OCI-LY7 (cell line): ENCODE data around the gene TBXA2R. TPM values are rescaled to one million over a fixed set of nuclear protein-coding genes. Genes with fewer than 3 reads are reported as not detected.

ENCODE experiments used
- BruUV-seq: library from RNA; stranded (reverse); fragments of 400-500 nt; replicated peaks from 2 replicates; lab custom pipeline; 2021; lab: Mats Ljungman, UMichigan
- CTCF ChIA-PET: fragments of 300-600 bp; sonication (Branson Sonifier 250); formaldehyde crosslinking; loops from one replicate; lab custom pipeline; 2022; ENCODE audit warnings: antibody characterized with exemption; ENCODE audit not compliant: unreplicated experiment; lab: Charles Lee
- POLR2A ChIA-PET: fragments of 300-600 bp; sonication (Branson Sonifier 250); formaldehyde crosslinking; loops from one replicate; lab custom pipeline; 2022; ENCODE audit warnings: antibody characterized with exemption; lab: Charles Lee
- DNase-seq: peaks from one replicate; pipeline ENCODE4 v3.0.0-alpha.2; 2015; ENCODE audit warnings: low spot score
- H2AFZ ChIP-seq: fragments of 200-600 bp; sonication (generic), shearing (Covaris generic); 2 replicates; pipeline ENCODE4 v1.6.1; 2014; ENCODE audit warnings: mild to moderate bottlenecking, antibody characterized with exemption, low read length, moderate library complexity
- H3K27ac ChIP-seq: fragments of 200-600 bp; sonication (generic); 2 replicates; pipeline ENCODE4 v1.5.1; 2014; ENCODE audit warnings: mixed run types, low read depth, mild to moderate bottlenecking, moderate library complexity, low read length, inconsistent platforms; ENCODE audit not compliant: poor library complexity, severe bottlenecking
- H3K36me3 ChIP-seq: fragments of 200-600 bp; sonication (generic); 2 replicates; pipeline ENCODE4 v1.6.1; 2014; ENCODE audit warnings: mild to moderate bottlenecking, antibody characterized with exemption, low read length, moderate library complexity, mixed read lengths; ENCODE audit not compliant: insufficient read depth
- H3K4me1 ChIP-seq: fragments of 200-600 bp; sonication (generic); 2 replicates; pipeline ENCODE4 v1.5.1; 2014; ENCODE audit warnings: mild to moderate bottlenecking, low read length; ENCODE audit not compliant: insufficient read depth, poor library complexity, severe bottlenecking
- H3K4me2 ChIP-seq: fragments of 200-600 bp; sonication (generic); 2 replicates; pipeline ENCODE4 v1.6.1; 2014; ENCODE audit warnings: mild to moderate bottlenecking, low read length
- H3K4me3 ChIP-seq: fragments of 200-600 bp; sonication (generic); 2 replicates; pipeline ENCODE4 v1.5.1; 2014; ENCODE audit warnings: mild to moderate bottlenecking, low read depth, low read length; ENCODE audit not compliant: poor library complexity, severe bottlenecking
- H3K79me2 ChIP-seq: fragments of 200-600 bp; sonication (generic); 2 replicates; pipeline ENCODE4 v1.6.1; 2016; ENCODE audit warnings: low read depth, mild to moderate bottlenecking, low read length, moderate library complexity, mixed read lengths; ENCODE audit not compliant: insufficient read depth
- H3K9me2 ChIP-seq: fragments of 200-600 bp; sonication (generic); 2 replicates; pipeline ENCODE4 v1.6.1; 2016; ENCODE audit warnings: mild to moderate bottlenecking, low read length, mixed read lengths; ENCODE audit not compliant: insufficient read depth
- H3K9me3 ChIP-seq: fragments of 200-600 bp; sonication (generic); 2 replicates; pipeline ENCODE4 v1.6.1; 2014; ENCODE audit warnings: mild to moderate bottlenecking, mixed run types, low read length, mixed read lengths
- H4K20me1 ChIP-seq: fragments of 200-600 bp; sonication (generic); 2 replicates; pipeline ENCODE4 v1.6.1; 2014; ENCODE audit warnings: mild to moderate bottlenecking, antibody characterized with exemption, low read length, moderate library complexity, mixed read lengths; ENCODE audit not compliant: insufficient read depth
- EZH2phosphoT487 ChIP-seq: fragments of 200-600 bp; sonication (generic); IDR thresholded peaks from 2 replicates; pipeline ENCODE4 v1.6.1; 2018; ENCODE audit warnings: low read depth, borderline replicate concordance, mild to moderate bottlenecking, mixed run types, antibody characterized with exemption, low read length, moderate library complexity, mixed read lengths
- intact Hi-C: fragments of 100-400 bp; cut with micrococcal nuclease; formaldehyde crosslinking; loops from one replicate; pipeline ENCODE4 v1.10.0; 2022; ENCODE audit not compliant: unreplicated experiment
- total RNA-seq, 2 experiments: library from RNA; depleted of rRNA in 1 of 2; stranded (reverse); fragments of >200 nt in 1 of 2; shearing (Covaris generic) in 1 of 2; gene quantifications; 2 replicates each; pipeline ENCODE4 v1.2.3, GENCODE V29; 2014 to 2022
- TF ChIP-seq, protein P1 (sequence below): fragments of 200-600 bp; sonication (generic); conservative IDR thresholded peaks from 2 replicates; pipeline ENCODE4 v1.5.1; 2014; ENCODE audit warnings: mild to moderate bottlenecking, antibody characterized with exemption, low read length, moderate library complexity, mixed read lengths

The TBXA2R gene
- total RNA-seq, 2 experiments from 2014 or later = not detected

DNA sequence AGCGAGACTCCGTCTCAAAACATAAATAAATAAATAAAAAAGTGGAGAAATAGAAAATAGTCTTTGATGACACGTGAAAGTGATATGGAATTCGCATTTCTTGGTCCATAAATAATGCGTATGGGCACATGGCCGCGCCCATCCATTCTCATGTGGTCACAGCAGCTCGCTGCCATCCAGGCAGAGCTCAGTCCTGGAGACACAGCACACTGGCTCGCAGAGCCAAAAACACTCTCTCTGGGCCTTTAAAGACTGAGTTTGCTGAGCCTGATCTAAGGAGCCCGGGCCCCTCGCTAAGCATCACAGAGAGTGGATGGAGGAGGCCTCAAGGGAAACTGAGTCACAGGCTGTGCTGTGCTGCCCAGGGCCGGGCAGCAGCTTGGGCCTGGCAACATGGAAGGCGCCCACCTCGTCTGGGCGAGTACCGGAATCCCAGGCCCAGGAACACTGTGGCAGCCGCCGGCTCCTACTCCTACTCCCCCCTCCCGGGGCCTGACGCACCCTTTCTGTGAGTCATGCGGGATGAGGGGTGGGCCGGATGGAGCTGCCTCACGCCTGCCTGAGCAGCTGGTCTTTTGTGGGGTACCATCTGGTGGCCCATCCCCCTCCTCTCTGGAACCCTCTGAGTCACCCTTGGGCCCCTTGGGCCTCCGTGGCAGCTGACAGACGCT is 48.9 kb upstream of the TBXA2R start:
- Histone ChIP-seq H3K4me1 (no peaks in the 10 kb centered on the region), H3K4me3 (no peak overlapping the region), H3K27ac (no peak overlapping the region), H3K9me2 (no peaks in the 10 kb centered on the region), H3K9me3 (no peaks in the 10 kb centered on the region), H3K36me3 (peaks cover 8% of the 10 kb centered on the region), H2AFZ (no peak overlapping the region), H4K20me1 (no peaks in the 10 kb centered on the region), H3K79me2 (no peaks in the 10 kb centered on the region), H3K4me2 (no peak overlapping the region)
- TF ChIP-seq, protein P1, sequence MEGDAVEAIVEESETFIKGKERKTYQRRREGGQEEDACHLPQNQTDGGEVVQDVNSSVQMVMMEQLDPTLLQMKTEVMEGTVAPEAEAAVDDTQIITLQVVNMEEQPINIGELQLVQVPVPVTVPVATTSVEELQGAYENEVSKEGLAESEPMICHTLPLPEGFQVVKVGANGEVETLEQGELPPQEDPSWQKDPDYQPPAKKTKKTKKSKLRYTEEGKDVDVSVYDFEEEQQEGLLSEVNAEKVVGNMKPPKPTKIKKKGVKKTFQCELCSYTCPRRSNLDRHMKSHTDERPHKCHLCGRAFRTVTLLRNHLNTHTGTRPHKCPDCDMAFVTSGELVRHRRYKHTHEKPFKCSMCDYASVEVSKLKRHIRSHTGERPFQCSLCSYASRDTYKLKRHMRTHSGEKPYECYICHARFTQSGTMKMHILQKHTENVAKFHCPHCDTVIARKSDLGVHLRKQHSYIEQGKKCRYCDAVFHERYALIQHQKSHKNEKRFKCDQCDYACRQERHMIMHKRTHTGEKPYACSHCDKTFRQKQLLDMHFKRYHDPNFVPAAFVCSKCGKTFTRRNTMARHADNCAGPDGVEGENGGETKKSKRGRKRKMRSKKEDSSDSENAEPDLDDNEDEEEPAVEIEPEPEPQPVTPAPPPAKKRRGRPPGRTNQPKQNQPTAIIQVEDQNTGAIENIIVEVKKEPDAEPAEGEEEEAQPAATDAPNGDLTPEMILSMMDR = no peak
- no peak for TF ChIP-seq EZH2phosphoT487
- no TSS peak for BruUV-seq
- CTCF ChIA-PET = no interaction called here
- POLR2A ChIA-PET = no interaction called here
- intact Hi-C loops = no loop called here
- DNase-seq = no peak

DNA sequence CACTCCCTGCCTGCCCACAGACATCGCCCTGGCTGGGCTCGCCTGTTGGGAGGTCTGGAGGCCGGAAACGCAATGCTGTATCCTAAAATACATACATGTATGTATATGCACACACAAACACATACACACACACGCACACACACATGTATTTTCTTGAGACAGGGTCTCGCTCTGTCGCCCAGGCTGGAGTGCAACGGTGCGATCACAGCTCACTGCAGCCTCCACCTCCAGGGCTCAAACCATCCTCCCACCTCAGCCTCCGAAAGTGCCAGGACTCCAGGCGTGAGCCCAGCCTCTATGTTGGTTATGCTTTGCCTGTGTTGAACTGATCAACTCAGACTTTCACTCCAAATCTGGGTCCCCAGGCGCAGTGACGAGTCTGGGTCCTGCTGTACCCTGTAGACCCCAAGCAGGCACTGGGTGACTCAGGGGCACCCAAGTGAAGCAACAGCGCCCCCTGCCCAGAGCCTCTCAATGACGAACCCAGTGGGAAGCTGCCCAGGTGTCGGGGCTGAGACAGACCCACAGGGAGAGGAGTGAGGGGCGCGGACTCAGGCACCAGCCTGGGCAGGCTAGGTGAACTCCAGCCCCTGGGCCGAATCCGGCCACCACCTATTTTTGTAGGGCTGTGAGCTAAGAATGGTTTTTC is 47.3 kb upstream of the TBXA2R start:
- no peak overlapping the region for H2AFZ ChIP-seq
- H3K4me3 ChIP-seq = no peak overlapping the region
- H4K20me1 ChIP-seq = no peaks in the 10 kb centered on the region
- DNase-seq = peak; percentile 11
- CTCF ChIA-PET = interaction anchor here (0.6 to 0.7 kb wide), 2 partner anchors 7 to 32 kb away, joined by 3 read pairs; no protein-coding TSS in a partner anchor
- intact Hi-C loops = no loop called here
- BruUV-seq = no TSS peak
- no peaks in the 10 kb centered on the region for H3K79me2 ChIP-seq
- POLR2A ChIA-PET = no interaction called here
- no peaks in the 10 kb centered on the region for H3K4me1 ChIP-seq
- peaks cover 8% of the 10 kb centered on the region for H3K36me3 ChIP-seq
- H3K4me2 ChIP-seq = no peak overlapping the region
- TF ChIP-seq EZH2phosphoT487 = no peak
- TF ChIP-seq, protein P1 = peak; percentile 57
- H3K9me2 ChIP-seq = no peaks in the 10 kb centered on the region
- H3K9me3 ChIP-seq = no peaks in the 10 kb centered on the region
- H3K27ac ChIP-seq = no peak overlapping the region
